HG03442 (cell line): Measurements from ENCODE around the gene NCOA7.
"Not testable (repeated sequence)": the region's sequence is repeated elsewhere in the genome, so short reads cannot be mapped to it uniquely, and the experiment has no call there.

Source experiments
- ATAC-seq: cut with Tn5 transposase; IDR thresholded peaks from one replicate; pipeline ENCODE4 v1.9.1; 2021; ENCODE audit warnings: mild to moderate bottlenecking, moderate library complexity; ENCODE audit not compliant: unreplicated experiment

The NCOA7 gene

GRCh38 chr6:125913145-125913544, 122.4 kb downstream of the NCOA7 start:
- ATAC-seq = no peak

- no peak for ATAC-seq
Observed at GRCh38 chr6:125913864-125914351, 123.1 kb downstream of the NCOA7 start.

DNA sequence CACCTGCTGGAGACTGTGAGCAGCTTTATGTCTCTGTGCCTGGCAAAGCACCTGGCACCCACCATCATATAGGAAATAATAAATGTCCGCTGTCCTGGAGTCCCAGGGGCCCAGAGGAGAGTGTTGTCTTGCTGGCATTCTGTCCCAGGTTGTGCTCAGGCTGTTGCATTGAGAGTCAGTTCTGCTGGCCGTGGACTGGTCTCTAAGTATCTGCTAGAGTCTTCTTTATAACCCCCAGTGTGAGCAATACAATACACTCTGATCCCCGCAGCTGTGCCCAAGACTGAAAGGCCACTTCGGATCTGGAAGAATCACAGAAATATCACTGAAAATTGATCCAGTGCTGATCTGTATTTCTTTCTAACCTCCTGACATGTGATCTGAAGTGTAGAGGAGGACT, 127.5 kb downstream of the NCOA7 start:
- ATAC-seq = no peak

DNA sequence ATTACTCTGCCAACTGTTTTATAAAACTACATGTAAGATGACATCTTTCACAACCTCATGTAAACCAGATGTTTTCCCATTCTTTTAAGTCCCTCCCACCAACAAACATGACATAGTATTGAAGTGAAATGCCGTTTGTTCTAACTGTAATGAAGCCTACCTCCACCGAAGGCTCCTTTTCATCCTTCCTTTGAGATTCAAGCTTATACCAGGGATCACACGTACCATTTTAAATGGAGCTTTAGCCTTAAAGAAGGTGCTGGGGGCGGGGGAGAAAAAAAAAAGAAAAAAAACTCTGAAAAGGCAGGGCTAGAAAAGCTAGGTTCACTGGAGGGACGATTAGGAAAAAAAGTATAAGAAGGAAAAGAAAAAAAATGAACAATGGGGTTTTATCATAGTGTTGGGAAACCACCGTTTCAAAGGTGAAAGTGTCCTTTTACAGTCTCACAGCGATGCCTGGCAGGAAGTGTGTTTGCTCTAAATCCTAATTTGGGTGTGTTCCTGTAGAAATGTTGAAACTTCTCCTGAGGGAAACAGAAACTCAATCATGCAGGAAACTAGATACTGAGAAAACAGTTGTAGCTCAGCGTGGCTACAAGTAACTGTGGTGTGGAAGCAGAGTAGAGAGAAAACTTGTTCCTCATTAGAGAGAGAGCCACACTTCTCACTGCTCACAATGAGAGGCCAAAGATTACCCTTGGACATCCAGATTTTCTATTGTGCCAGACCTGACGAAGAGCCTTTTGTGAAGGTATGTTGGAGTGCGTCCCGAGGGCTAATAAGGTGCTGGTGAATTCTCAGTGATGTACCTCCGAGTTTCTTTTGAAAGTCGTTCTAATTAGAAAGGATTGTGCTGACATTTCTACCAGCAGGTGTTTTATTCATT, 128.2 kb downstream of the NCOA7 start:
- ATAC-seq = peak; percentile 96

- peak; percentile 11 for ATAC-seq
Observed at GRCh38 chr6:125919618-125920017, 128.9 kb downstream of the NCOA7 start.

DNA sequence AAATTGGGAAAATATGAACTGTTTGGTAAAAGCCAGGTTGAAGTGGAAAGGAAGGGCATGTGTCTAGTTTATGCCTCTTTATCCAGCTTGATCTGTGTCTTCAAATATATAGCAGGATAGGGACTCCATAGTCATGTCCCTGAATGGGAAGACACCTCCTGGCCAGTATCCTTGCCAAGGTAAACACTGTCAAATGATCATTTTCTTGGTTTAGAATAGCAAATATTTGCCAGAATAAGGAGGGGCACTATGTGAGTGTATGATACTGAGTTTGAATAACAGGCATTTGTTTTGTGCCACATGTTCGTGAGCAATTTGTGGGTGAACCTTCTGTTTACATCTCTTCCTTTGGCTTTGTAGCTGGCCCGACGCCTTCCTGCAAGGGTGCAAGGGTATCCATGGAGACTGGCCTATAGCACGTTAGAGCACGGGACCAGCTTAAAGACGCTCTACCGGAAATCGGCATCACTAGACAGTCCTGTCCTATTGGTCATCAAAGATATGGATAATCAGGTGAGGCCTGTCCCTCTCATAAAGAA, 131.6 kb downstream of the NCOA7 start:
- ATAC-seq = no peak

GRCh38 chr6:125923366-125923877, 132.7 kb downstream of the NCOA7 start:
- no peak for ATAC-seq

DNA sequence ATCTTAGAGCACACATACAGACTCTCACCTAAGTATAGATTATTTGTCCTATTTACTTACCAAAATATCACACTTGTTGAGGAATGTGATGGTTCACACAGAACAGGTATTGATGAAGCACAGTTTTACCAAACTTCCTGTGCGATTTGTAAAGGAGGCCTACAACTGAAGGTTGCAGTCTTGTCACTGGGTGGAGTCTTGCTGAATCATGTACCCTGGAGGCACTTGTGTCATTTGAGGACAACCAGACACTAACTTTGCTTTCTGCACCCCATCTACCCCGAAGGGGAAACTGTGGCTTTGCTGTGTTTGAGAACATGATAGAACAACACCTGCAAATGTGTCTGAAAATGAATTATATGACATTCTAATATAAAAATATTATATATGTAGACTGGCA, 133.4 kb downstream of the NCOA7 start:
- no peak for ATAC-seq

- ATAC-seq = no peak
Observed at GRCh38 chr6:125924697-125925358, 134.1 kb downstream of the NCOA7 start.

GRCh38 chr6:125926711-125927110, 136.0 kb downstream of the NCOA7 start:
- ATAC-seq = no peak

- no peak for ATAC-seq
Observed at GRCh38 chr6:125927761-125928160, 137.0 kb downstream of the NCOA7 start.

DNA sequence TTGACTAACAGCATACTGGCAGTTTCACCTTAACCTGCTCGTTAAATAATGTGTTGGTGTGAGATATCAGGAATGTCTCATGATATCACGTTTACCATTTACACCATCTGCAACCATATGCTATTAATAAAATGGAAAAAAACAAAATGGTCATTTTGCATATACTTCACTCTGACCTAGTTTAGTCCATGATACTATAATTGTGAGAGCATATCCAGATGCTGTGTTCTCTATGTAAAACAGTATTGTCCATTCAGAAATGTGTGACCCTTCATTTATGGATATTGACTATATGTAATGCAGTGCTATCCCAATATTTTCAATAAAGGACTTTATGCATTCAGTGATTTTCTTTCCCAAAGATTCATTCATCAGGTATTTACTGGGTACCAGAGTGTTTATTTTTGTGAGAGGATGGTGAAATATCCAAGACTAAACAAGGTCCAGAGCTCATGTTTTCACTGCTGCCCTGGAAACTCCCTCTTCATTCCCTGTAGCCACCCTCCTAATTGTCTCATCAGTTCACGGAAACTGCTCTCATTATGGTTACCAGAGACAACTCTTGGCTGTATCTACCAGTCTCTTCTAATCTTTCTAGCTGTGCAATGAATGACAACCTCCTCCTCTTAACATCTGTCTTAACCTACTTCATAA, 140.1 kb downstream of the NCOA7 start:
- no peak for ATAC-seq

DNA sequence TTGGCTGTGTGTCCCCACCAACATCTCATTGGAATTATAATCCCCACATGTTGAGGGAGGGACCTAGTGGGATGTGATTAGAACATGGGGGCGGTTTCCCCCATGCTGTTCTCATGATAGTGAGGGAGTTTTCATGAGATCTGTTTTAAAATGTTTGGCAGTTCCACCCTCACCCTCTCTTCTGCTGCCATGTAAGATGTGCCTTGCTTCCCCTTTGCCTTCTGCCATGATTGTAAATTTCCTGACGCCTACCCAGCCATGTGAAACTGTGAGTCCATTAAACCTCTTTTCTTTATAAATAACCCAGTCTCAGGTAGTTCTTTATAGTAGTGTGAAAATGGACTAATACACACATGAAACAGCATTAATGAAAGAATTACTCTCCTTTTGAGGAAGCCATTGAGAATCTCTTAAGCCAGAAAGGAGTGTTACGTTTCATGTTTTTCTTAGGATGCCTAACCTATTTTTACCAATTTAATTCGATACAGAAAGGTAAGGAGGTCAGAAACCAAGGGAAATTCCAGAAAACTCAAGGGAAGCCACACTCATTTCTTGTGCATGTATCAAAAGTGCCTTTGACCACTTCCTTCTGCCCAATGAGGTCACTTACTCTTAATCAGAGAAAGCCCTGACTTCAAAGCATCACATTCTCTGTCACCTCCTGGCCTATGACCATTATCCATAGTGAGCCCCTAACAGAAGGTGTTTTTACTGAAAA, 141.1 kb downstream of the NCOA7 start:
- ATAC-seq = peak; percentile 85

DNA sequence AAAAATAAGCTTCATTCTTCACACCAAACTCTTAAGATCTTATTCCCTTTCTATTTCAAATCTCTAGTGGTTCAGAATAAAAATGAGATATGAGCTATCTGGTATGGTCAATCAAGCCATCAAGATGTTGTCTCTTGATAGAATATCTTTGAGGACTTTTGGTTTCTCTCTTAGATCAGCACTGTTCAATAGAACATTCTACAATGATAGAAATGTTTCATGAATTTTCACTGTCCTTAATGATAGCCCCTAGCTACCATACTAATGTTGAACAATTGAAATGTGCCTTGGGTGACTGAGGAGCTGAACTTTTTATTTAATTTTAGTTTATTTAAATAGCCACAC, 141.7 kb downstream of the NCOA7 start:
- no peak for ATAC-seq

- not testable (repeated sequence) for ATAC-seq
Observed at GRCh38 chr6:125935520-125935919, 144.8 kb downstream of the NCOA7 start.

DNA sequence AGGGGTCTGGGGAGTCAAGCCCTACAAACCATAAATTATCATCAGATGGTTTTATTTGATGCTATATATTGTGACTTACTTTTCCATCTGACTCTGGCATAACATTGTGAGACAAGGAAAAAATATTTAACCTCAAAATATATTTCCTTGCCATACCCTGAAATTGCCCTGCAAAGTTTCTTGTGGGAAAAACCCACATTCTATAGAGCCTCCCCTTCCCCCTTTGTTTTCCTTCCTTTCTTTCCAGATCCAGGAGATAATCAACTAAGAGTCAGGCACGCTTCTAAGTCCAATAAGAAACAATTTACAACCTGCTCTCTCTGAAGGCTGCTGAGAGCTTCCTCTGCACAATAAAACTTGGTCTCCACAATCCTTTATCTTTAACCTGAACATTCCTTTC, 148.3 kb downstream of the NCOA7 start:
- no peak for ATAC-seq

DNA sequence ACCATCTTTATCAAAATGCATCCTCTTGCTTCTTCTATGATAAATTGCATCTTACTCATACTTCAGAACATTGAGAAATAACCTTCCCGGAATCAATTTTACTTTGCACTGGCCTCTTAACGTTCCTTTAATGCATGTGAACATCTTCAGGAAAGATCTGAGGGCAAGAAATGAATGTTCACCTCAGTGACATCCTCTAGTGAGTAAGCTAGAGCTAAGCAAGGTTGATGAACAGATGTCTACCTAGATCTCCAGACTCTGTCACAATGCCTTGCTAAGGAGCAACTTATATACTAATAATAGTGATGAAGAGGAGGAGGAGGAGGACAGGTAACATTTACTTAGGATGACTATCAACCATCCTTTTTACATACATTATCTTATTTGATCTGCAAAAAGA, 149.0 kb downstream of the NCOA7 start:
- no peak for ATAC-seq

DNA sequence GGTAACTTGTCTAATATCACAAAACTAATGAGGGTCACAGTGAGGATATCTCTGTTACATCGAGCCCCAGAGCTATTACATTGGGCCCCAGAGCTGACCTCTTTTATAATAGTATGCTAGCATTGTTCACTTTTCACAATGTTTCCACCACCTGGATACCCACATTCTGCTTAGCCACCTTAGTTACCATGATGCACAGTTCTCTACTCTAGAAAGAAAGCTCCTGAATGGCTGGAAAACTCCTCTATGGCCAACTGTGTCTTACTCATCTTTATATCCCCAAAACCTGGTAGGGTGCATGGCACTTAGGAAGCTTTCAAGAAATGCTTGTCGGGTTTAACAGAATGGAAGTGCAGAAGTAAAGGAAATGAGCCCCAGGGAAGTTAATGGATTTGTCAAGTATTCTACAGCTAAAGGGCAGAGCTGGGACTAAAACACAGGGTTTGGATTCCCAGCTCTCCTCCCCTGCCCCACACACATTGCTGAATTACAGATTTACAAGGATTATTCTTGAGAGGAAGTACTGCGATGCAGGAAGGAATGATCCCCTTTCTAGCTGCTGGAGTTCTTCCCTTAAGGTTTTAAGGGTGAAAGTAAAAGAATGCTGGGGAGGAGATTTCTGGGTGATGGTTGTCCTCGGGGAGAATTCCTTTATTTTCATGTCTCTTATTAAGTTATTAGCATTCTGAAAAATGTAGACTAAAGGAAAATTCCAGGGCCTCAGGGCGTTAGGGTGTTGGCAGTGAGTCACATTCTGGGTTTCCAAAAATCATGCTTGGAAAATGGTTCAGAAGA, 149.7 kb downstream of the NCOA7 start:
- ATAC-seq = no peak

DNA sequence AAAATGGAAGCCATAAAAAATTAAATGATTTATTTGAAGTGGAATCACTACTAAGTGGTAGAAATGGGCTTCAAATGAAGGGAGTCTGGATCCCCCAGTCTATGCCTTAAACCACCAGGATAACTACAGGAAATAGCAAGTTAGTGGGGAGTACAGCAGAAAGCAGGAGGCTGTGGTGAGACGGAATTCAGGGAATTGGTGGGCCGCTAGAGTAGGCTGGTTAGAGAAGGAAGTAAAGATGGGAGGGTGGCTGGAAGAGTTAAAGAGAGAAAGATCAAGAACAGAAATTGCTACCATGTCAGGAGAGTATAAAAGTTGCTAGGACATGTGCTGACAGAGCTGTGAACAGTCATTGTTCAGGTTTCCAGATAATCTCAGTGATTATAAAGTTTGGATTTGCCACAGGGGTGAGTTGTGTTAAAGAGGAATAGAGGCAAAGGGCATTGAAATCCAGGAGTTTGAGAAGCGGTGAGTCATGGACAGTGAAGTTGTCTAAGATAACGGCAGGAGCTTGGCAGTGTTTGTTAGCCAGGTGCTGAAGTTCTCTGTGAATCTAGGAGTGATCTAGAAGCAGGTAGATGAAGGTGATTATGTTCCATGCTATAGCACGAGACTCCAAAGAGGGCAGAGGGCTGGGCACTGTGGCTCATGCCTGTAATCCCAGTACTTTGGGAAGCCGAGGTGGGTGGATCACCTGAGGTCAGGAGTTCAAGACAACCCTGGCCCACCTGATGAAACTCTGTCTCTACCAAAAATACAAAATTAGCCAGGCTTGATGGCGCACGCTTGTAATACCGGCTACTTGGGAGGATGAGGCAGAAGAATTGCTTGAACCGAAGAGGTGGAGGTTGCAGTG, 152.1 kb downstream of the NCOA7 start:
- ATAC-seq = no peak
